Endometrial microvascular endothelial cells (primary cell): Measurements from ENCODE around the gene MBOAT1. TPM values are rescaled to one million over a fixed set of nuclear protein-coding genes. Genes with fewer than 3 reads are reported as not detected.
"Not testable (repeated sequence)": the region's sequence is repeated elsewhere in the genome, so short reads cannot be mapped to it uniquely, and the experiment has no call there.

Experiments
- in situ Hi-C: cut with HindIII; loops from 2 replicates; pipeline ENCODE4 v1.10.0; 2017; ENCODE audit warnings: low sequenced_read_pairs, low pct_unique_long_range_greater_than_20kb; ENCODE audit errors: inconsistent ontology term
- total RNA-seq: library from RNA; depleted of rRNA; stranded (reverse); fragments of >200 nt; gene quantifications from one replicate; pipeline ENCODE4 v1.2.3, GENCODE V29; 2015; ENCODE audit errors: inconsistent ontology term

MBOAT1 gene
- total RNA-seq, 1 donor from 2014 or later: 5.3 TPM

DNA sequence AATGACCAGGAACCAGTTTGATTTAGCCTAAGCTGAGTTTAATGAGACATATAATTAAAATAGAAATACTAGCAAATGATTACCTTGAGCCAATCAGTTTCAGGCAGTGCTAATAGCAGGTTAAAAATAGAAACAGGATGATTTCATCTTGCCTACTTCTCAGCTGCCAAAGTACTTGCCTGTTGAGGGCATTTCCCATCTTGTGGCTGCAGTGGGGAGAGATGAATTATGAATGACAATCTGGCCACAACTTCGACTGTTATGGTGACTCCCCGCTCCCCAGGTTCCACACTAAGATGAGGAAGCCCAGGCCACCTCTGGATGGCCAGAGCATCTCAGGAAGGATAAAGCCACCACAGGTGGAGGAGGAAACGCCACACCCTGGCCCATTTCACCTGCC lies 31.3 kb downstream of the MBOAT1 start:
- in situ Hi-C loops: no loop called here

DNA sequence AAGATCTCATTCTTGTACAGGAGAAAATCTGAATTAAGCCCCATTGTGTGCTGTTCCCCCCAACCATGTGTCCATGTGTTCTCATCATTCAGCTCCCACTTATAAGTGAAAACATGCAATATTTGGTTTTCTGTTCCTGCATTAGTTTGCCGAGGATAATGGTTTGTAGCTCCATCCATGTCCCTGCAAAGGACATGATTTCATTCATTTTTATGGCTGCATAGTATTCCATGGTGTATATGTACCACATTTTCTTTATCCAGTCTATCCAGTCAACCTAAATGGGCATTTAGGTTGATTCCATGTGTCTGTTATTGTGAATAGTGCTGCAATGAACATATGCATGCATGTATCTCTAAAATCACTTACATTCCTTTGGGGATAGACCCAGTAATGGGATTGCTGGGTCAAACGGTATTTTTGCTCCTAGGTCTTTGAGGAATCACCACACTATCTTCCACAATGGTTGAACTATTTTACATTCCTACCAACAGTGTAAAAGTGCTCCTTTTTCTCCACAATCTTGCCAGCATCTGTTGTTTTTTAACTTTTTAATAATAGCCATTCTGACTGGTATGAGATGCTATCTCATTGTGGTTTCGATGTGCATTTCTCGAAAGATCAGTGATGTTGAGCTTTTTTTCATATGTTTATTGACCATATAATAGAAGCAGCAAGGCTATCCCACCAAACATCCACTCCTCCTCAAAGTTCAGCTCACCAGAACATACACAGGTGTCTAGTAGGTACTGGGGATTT lies 32.8 kb downstream of the MBOAT1 start:
- in situ Hi-C loops: not testable (repeated sequence)

DNA sequence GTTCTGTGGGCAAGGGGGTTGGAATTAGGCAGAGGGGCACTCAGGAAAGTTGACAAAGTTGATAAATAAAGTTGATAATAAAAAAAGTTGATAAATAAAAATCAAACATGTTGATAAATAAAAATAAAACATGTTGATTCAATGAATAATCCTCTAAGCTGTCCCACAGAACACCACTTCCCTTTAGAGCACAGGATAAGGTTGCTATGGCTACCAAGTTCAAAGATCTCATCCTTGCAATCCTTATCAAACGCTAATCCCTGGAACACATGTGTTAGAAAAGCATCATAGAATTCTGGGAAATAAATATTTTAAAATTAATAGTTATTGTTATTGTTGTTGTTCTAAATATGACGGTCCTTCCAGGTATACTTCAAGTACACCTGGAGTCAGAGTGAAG lies 33.9 kb downstream of the MBOAT1 start:
- in situ Hi-C loops: no loop called here

DNA sequence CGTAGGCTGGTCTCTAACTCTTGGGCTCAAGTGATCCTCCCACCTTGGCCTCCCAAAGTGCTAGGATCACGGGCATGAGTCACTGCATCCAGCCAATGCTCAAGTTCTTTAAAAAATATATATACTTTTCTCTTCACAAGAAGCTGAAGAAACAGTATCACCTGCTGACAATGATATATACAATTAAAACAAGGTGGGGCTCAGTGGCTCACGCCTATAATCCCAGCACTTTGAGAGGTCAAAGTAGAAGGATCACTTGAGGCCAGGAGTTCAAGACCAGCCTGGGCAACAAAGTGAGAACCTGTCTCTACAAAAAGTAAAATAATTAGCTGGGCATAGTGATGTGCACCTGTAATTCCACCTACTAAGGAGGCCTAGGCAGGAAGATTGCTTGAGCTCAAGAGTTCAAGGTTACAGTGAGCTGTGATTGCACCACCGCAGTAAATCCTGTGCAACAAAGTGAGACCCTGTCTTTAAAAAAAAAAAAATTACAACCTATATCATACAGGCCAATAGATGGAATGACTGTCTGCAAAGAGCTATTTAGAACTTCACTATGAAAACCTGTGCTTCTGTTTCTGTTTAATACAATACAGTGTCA lies 36.4 kb downstream of the MBOAT1 start:
- in situ Hi-C loops: no loop called here

DNA sequence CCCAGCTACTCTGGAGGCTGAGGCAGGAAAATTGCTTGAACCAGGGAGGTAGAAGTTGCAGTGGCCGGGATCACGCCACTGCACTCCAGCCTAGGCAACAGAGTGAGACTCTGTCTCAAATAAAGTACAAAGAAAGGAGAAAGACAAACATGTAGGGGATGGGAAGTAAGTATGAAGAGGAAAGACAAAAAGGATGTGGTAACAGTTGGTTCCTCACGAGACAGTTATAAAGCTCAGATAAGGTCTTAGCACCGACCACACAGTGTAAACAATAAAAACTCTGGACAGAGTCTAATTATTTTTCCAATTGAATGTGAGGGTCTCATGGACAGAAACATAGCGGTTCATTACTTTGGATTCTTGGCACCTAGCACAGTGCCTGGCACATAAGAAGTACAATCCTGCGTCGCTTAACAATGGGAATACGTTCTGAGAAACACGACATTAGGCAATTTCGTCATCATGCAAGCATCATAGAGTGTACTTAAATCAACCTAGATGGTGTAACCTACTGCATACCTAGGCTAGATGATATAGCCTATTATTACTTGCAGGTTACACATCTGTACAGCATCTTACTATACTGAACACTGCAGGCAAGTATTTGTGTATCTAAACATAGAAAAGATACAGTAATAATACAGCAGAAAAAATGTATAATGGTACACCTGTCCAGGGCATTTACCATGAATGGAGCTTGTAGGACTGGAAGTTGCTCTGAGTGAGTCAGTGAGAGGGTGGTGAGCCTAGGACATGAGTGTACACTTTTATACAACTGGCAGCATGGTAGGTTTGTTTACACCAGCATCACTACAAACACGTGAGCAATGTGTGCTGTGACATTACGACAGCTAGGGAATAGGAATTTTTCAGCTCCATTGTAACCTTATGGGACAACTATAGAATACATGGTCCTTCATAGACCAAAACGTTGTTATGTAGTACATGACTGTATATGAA lies 38.2 kb downstream of the MBOAT1 start:
- in situ Hi-C loops: no loop called here

DNA sequence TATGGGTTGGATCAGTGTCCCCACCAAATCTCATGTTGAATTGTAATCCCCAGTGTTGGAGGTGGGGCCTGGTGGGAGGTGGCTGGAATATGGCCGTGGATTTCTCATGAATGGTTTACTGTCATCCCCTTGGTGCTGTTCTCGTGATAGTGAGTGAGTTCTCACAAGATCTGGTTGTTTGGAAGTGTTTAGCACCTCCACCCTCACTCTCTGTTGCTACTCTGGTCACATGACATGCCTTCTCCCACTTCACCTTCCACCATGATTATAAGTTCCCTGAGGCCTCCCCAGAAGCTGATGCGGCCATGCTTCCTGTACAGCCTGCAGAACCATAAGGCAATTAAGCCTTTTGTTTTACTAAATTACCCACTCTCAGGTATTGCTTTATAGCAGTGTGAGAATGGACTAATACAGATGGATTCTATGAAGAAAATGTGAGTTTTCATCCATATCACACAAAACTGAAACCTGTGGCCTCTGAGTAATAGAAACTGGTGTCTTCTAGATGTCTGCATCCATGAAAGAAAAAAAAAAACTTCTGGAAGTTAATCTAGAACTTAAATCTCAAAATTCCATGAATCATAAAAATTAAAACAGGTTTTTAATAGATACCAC lies 39.3 kb downstream of the MBOAT1 start:
- in situ Hi-C loops: no loop called here

DNA sequence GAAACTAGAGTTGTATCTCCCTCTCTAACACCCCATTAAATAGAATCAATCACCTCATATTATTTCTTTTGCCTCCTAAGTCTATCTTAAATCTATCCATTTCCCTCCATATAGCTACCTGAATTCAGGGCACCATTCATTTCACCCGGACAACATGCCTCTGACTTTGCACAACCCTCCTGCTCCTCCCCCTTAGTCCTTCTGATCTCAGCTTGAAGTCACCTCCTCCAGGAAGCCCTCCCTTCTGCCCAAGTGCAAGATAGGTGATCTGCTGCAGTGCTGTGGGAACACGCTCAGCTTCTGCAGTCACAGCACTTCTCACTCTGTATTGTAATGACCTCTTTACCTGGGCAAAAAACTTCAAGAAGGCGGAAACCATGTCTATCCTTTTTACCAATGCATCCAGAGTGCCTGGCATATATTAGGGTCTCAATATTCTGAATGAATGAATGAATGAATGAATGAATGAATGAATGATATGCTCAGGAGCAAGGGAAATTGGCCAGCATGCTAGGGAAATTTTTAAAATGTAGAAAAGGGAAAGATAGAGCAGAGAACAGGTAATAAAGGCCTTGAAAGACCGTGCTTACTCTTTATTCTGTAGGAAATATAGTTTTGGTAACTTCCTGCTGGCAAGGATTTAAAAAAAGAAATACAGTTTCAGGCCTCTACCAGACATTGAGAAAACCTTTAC lies 41.7 kb downstream of the MBOAT1 start:
- in situ Hi-C loops: no loop called here

DNA sequence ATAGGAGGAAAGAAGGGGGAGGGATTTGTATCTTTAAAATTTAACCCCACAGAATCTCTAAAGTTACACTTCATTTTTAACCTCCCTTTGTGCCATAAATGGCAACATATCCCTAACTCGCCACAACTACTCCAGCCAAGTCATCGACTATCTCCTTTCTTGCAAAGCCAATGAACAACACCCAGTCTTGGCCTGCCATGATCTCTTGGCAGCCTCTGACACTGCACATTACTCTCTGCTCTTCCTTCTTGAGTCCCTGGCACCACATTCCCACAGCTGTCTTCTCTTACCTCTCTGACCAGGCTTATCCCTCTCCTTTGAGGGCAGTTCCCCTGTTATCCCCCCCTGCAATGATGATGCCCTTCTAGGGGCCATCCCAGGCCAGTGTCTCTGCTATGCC lies 42.5 kb downstream of the MBOAT1 start:
- in situ Hi-C loops: no loop called here

DNA sequence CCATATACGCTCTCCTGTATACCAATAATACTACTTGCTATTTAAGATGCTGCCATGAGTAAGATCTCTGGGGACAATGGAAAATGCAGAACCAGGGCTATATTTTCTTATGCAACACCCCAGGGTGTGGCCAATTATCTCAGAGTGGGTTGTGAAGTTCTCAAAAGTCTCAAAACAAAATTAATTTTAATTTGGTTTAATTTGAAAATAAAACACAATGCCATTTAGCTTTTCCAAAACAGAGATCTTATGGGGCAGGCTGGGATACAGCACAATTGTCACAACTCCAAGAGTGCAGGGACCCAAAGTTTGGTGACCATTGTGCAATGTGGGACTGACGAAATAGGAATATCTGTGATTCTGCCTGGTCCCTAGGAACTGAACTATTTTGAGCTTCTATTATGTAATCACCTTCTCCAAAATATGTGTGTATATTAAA lies 43.1 kb downstream of the MBOAT1 start:
- in situ Hi-C loops: no loop called here

DNA sequence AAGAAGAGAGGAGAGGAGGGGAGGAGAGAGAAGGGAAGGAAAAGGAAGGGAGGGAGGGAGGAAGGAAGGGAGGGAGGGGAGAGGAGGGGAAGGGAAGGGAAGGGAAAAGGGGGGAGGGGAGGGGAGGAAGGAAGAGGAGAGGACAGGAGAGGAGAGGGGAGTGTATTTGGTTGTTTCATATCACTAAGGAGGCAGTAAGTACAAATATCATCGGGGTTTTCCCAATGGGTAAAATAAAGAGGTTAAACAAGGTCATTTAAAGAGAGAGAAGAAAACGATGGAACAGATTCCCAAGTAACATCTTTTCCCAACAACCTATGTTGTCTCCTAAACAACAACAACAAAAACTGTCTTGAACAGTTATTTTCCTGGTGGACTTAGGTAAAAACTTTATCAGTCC lies 43.6 kb downstream of the MBOAT1 start:
- in situ Hi-C loops: no loop called here

DNA sequence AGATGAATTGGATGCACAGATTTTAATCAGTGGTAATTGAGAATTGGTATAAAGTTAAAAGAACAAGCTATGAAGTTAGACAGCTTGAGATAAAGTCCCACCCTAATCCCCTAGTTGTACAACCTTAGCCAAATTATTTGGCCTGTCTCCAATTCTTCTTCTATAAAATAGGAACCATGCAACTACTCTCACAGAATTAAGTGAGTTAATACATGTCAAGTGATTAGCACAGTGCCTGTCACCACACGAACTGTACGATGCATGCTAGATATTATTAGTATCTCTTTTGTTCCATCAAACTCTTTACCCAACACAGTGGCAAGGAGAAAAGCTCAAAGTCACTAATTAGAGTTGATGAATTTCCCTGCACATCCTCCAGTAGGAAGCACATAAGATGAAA lies 44.7 kb downstream of the MBOAT1 start:
- in situ Hi-C loops: no loop called here

DNA sequence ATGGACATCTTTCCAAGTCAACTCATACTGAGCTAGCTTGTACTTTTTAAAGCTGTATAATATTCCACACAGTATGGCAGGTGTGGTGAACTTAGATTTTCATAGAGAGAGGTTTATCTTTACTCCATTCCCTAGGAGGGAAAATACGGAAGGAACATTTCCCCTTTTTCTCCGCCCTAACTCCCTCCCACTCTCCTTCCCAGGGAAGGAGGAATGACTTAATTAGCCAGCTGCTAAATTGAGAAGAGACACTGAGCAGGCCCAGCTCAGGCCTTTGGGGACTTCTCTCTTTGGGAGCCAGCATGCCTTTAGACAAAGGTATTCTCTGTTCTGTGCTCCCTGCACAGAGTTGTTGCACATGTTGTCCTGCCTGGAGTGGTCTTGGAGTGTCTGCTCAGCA lies 46.1 kb downstream of the MBOAT1 start:
- in situ Hi-C loops: no loop called here

DNA sequence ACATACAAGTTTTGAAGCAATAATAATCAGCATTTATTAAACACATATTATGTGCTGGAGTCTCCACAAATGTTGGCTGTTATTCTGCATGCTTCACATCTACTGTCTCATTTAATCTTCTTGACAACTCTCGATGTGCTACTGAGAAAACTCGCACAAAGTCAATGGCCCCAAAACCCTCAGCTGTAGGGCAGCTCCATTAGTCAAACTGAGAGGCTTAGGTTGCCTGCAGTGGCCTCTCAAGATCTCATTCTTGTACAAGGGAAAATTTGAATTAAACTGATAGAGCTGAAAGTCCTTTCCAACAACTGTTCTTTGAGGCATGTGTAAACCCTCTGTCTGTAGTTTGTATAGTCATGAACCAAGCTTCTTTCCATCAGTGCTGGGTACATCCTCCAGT lies 49.8 kb downstream of the MBOAT1 start:
- in situ Hi-C loops: no loop called here

DNA sequence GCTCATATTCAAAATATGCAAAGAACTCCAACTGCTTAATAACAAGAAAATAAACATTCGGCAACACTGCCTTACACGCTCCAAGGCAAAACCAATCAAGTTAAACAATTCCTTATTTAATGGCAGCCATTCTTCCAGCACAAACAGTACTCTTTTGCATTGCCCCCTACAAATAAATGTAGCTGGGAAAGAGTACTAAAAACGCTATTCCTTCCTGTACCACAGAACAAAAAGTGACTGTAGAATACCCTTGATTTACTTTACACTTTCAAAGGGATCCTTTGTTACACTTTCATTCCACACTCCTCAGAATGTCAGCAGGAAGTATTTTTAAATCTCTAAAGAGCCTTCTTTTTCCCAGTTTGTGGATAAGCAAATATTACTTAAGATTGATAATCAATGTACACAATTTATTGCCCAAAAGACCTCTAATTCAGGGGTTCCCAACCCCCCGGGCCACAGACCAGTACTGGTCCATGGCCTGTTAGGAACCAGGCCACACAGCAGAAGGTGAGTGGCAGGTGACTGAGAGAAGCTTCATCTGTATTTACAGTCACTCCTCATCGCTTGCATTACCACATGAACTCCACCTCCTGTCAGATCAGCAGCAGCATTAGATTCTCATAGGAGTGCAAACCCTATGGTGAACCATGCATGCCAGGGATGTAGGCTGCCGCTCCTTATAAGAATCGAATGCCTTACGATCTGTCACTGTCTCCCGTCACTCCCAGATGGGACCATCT lies 51.6 kb downstream of the MBOAT1 start:
- in situ Hi-C loops: no loop called here

DNA sequence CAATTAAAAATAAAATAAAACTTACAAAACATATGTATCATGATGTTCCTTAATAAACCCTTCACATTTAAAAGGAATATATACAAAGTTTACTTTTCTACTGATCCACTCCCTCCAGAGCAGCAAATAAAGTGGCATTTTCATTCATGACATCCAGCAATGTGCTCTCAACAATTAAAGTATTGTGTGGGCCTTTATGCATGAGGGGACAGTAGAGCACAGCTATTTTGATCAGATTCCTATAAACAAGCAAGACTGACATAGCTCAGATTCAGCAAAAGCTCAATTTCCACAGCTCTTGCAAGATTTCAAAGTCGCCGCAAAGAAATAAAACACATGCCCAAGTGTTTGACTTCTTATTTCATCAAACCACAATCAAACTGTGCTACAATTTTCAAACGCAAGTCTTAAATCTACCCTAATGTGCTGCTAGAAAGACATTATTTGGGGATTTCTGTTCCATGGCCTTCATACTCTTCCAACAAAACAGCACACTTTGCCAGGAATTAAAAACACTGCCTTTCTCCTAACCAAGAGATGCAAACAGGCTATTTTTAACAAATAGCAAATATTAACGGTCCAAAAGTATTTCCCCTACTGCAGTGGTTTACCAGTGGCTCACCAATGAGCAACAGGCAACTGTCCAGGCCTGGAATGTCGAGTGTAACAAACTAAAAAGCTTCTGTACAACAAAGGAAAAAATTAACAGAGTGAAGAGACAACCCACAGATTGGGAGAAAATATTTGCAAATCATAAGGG lies 52.3 kb downstream of the MBOAT1 start:
- in situ Hi-C loops: no loop called here

DNA sequence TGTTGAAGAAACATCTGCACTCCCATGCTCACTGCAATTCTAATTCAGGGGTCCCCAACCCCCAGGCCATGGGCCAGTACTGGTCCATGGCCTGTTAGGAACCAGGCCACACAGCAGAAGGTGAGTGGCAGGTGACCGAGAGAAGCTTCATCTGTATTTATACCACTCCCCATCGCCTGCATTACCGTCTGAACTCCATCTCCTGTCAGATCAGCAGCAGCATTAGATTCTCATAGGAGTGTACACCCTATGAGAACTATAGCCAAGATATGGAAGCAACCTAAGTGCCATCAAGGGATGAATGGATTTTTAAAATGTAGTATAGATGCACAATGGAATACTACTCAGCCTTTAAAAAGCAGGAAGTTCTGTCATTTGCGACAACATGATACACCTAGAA lies 53.2 kb downstream of the MBOAT1 start:
- in situ Hi-C loops: no loop called here

DNA sequence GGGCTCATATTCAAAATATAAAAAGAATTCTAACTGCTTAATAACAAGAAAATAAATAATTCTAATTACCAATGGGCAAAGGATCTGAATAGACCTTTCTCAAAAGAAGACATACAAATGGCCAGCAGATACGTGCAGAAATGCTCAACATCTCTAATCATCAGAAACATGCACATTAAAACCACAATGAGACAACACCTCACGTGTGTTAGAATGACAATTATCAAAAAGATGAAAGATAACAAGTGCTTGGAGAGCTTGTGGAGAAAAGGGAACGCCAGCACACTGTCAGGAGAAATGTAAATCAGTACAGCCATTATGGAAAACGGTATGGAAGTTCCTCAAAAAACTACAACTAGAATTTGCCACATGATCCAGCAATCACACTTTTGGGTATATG lies 53.6 kb downstream of the MBOAT1 start:
- in situ Hi-C loops: no loop called here
